IPS-NIHi7 (cell line): ENCODE data around the gene PUSL1.
A peak's percentile ranks its signal among the peaks of the same experiment; 100 is the strongest.

Experiments
- DNase-seq: peaks from one replicate; pipeline ENCODE4 v3.0.0; 2012; ENCODE audit warnings: mixed read lengths; ENCODE audit errors: extremely low spot score

Gene PUSL1

GRCh38 chr1:1324084-1324523 lies 15.7 kb downstream of the PUSL1 start:
- no peak for DNase-seq

DNA sequence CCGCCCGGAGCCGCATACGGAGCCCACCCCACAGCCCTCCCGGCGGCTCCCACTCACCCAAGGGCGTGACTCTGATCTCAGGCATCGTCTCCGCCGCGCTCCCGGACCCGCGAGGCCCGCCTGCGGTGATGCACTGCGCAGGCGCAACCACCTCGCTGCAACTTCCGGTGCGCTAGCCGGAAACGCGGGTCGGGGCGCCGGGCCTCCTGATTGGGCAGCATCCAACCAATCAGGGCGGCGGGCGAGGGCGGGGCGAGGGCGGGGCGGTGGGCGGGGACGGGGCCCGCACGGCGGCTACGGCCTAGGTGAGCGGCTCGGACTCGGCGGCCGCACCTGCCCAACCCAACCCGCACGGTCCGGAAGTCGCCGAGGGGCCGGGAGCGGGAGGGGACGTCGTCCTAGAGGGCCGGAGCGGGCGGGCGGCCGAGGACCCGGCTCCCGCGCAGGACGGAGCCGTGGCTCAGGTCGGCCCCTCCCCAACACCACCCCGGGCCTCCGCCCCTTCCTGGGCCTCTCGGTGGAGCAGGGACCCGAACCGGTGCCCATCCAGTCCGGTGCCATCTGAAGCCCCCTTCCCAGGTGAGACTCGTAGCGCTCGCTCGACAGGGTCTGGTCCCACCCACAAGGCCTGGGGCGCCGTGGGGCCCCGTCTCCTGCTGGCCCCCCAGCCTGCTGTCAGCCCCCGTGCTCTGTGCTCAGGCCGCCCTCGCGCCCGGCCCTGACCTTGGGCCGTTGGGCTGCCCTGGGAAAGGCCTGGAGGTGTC lies 16.3 kb downstream of the PUSL1 start, which contains the start of the genes CPTP and INTS11:
Gene CPTP (plus strand): TSS at position 279 of the 764 bp plus-strand sequence. CDS start 2,109 bp downstream, outside the sequence.
Gene INTS11 (minus strand): TSS at position 137 of the 764 bp plus-strand sequence. CDS start 52 bp downstream, at position 85.
- peak; percentile 97 for DNase-seq

GRCh38 chr1:1325288-1326074 lies 17.1 kb downstream of the PUSL1 start:
- no peak for DNase-seq

- no peak for DNase-seq
Measured at GRCh38 chr1:1326075-1326605, 17.7 kb downstream of the PUSL1 start.

DNA sequence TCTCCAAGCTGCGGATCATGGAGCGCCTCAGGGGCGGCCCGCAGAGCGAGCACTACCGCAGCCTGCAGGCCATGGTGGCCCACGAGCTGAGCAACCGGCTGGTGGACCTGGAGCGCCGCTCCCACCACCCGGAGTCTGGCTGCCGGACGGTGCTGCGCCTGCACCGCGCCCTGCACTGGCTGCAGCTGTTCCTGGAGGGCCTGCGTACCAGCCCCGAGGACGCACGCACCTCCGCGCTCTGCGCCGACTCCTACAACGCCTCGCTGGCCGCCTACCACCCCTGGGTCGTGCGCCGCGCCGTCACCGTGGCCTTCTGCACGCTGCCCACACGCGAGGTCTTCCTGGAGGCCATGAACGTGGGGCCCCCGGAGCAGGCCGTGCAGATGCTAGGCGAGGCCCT lies 18.9 kb downstream of the PUSL1 start:
- no peak for DNase-seq

DNA sequence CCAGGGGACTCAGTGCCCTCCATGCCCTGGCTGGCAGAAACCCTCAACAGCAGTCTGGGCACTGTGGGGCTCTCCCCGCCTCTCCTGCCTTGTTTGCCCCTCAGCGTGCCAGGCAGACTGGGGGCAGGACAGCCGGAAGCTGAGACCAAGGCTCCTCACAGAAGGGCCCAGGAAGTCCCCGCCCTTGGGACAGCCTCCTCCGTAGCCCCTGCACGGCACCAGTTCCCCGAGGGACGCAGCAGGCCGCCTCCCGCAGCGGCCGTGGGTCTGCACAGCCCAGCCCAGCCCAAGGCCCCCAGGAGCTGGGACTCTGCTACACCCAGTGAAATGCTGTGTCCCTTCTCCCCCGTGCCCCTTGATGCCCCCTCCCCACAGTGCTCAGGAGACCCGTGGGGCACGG lies 19.9 kb downstream of the PUSL1 start:
- no peak for DNase-seq

- DNase-seq: no peak
Measured at GRCh38 chr1:1329304-1330210, 21.2 kb downstream of the PUSL1 start.

DNA sequence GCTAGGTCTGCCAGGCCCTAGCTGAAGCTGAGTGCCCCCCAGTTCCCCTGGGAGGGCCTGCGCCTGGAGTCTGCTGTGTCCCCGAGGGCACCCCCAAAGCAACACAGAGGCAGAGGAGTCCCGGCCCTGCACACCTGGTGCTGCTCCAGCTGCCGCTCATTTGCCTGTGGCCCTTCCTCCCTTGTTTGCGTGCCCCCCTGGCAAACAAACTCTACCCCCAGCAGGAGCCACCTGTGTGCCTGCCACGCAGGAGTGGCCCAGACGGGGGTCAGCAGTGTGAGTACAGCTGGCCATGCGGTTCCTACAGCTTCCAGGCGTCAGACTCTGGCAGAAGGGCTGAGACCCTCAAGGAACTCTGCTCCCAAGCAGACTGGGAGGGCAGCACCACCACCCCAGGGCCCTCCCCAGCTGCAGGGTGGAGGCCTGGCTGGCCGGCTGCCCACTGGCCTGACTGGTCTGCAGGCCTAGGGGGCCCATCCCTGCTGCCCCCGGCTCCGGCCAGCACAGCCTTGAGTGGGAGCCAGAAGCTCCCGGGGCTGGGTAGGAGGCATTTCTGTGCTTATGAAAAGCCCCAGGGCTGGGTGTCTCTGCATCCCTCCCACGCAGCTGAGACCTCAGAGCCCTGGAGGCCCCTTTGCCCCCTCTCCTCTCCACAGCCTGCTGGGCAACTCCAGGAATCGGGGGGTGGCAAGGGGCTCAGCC lies 22.1 kb downstream of the PUSL1 start:
- DNase-seq: no peak

- no peak for DNase-seq
Measured at GRCh38 chr1:1331068-1331965, 22.9 kb downstream of the PUSL1 start, which contains the start of gene TAS1R3. Gene TAS1R3, plus strand, starts transcription at chr1:1331280. Its CDS starts 66 bp downstream, at chr1:1331346.

- DNase-seq: no peak
Measured at GRCh38 chr1:1332031-1332755, 23.8 kb downstream of the PUSL1 start.

DNA sequence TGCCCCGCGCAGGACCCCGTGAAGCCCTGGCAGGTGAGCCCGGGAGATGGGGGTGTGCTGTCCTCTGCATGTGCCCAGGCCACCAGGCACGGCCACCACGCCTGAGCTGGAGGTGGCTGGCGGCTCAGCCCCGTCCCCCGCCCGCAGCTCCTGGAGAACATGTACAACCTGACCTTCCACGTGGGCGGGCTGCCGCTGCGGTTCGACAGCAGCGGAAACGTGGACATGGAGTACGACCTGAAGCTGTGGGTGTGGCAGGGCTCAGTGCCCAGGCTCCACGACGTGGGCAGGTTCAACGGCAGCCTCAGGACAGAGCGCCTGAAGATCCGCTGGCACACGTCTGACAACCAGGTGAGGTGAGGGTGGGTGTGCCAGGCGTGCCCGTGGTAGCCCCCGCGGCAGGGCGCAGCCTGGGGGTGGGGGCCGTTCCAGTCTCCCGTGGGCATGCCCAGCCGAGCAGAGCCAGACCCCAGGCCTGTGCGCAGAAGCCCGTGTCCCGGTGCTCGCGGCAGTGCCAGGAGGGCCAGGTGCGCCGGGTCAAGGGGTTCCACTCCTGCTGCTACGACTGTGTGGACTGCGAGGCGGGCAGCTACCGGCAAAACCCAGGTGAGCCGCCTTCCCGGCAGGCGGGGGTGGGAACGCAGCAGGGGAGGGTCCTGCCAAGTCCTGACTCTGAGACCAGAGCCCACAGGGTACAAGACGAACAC lies 24.5 kb downstream of the PUSL1 start:
- DNase-seq: no peak

- DNase-seq: no peak
Measured at GRCh38 chr1:1333551-1334241, 25.3 kb downstream of the PUSL1 start.

GRCh38 chr1:1334835-1335234 lies 26.4 kb downstream of the PUSL1 start:
- peak; percentile 88 for DNase-seq

GRCh38 chr1:1335283-1335682 lies 26.9 kb downstream of the PUSL1 start:
- no peak for DNase-seq

GRCh38 chr1:1335792-1336248 lies 27.4 kb downstream of the PUSL1 start:
- DNase-seq: no peak

GRCh38 chr1:1336446-1336845 lies 28.0 kb downstream of the PUSL1 start:
- no peak for DNase-seq

- DNase-seq: no peak
Measured at GRCh38 chr1:1336931-1337792, 28.8 kb downstream of the PUSL1 start.
